Suprapubic skin (tissue), 4 donors: ENCODE data around the gene BIN1. TPM values are rescaled to one million over a fixed set of nuclear protein-coding genes. Genes with fewer than 3 reads are reported as not detected.

Experiments
- DNase-seq, 2 donors: peaks; one replicate each; pipeline ENCODE4 v3.0.0-alpha.2; 2019; ENCODE audit warnings: low spot score in 2 of 2
- H3K27ac ChIP-seq: fragments of 200-600 bp; sonication (generic); one replicate; pipeline ENCODE4 v1.5.1; 2019
- H3K27me3 ChIP-seq: fragments of 200-600 bp; sonication (generic); one replicate; pipeline ENCODE4 v1.5.1; 2019
- H3K36me3 ChIP-seq: fragments of 200-600 bp; sonication (generic); one replicate; pipeline ENCODE4 v1.5.1; 2019
- H3K4me1 ChIP-seq: fragments of 200-600 bp; sonication (generic); one replicate; pipeline ENCODE4 v1.5.1; 2019
- H3K4me3 ChIP-seq: fragments of 200-600 bp; sonication (generic); one replicate; pipeline ENCODE4 v1.5.1; 2019; ENCODE audit warnings: mild to moderate bottlenecking
- H3K9me3 ChIP-seq: fragments of 200-600 bp; sonication (generic); one replicate; pipeline ENCODE4 v1.5.1; 2019
- CTCF ChIP-seq, 2 donors: fragments of 200-600 bp in 1 of 2; fragments of 450-650 bp in 1 of 2; sonication (generic) in 1 of 2; IDR thresholded peaks; one replicate each; pipeline ENCODE4 v1.5.1; 2016 to 2019; ENCODE audit warnings: antibody characterized with exemption in 2 of 2, mild to moderate bottlenecking in 1 of 2, moderate library complexity in 1 of 2
- EP300 ChIP-seq: sonication (generic); formaldehyde crosslinking; IDR thresholded peaks from one replicate; pipeline ENCODE4 v1.6.1; 2017; ENCODE audit warnings: antibody characterized with exemption
- POLR2A ChIP-seq, 2 donors: fragments of 450-650 bp; IDR thresholded peaks; one replicate each; pipeline ENCODE4 v1.6.1; 2017; ENCODE audit warnings: antibody characterized with exemption in 2 of 2, mild to moderate bottlenecking in 2 of 2, moderate library complexity in 2 of 2
- POLR2AphosphoS5 ChIP-seq, 3 donors: sonication (generic); formaldehyde crosslinking; IDR thresholded peaks; one replicate each; pipeline ENCODE4 v1.6.1; 2017; ENCODE audit warnings: antibody characterized with exemption in 3 of 3
- WGBS: methylation state at CpG from one replicate; pipeline ENCODE4 v1.1.5; 2018; 5-methylcytosine and 5-hydroxymethylcytosine counted together
- total RNA-seq, 4 donors: library from RNA; depleted of rRNA; stranded (reverse); fragments of >200 nt; gene quantifications; one replicate each; pipeline ENCODE4 v1.1.0, GENCODE V29; 2016

BIN1 gene
- total RNA-seq, 4 donors from 2014 or later: 5.6 to 13.3 (median 8.8) TPM

- H3K27ac ChIP-seq: peak overlapping the region; percentile 82
- peaks cover 4% of the 10 kb centered on the region for H3K36me3 ChIP-seq
- no peak overlapping the region for H3K4me3 ChIP-seq
- H3K4me1 ChIP-seq: peaks cover 38% of the 10 kb centered on the region
- WGBS: 62% methylated on average over 10 of the region's 10 CpGs
- TF ChIP-seq CTCF (IDR thresholded peaks at IDR 0.05) (no peak), EP300 (no peak), POLR2AphosphoS5 (IDR thresholded peaks at IDR 0.05) (no peak), POLR2A (IDR thresholded peaks at IDR 0.05) (no peak)
- H3K9me3 ChIP-seq: no peaks in the 10 kb centered on the region
- DNase-seq: peak; percentile 89 to 92
- no peaks in the 10 kb centered on the region for H3K27me3 ChIP-seq
Observed at GRCh38 chr2:127066942-127067341, 40.0 kb downstream of the BIN1 start.

GRCh38 chr2:127065940-127066318 lies 41.0 kb downstream of the BIN1 start:
- H3K4me3 ChIP-seq: no peak overlapping the region
- no peak for DNase-seq
- H3K27ac ChIP-seq: no peak overlapping the region
- peaks cover 43% of the 10 kb centered on the region for H3K4me1 ChIP-seq
- H3K27me3 ChIP-seq: no peaks in the 10 kb centered on the region
- peaks cover 4% of the 10 kb centered on the region for H3K36me3 ChIP-seq
- H3K9me3 ChIP-seq: no peaks in the 10 kb centered on the region
- 100% methylated on average over 1 of the region's 5 CpGs for WGBS
- no peak for TF ChIP-seq EP300
- TF ChIP-seq POLR2AphosphoS5 (IDR thresholded peaks at IDR 0.05): no peak
- TF ChIP-seq POLR2A (IDR thresholded peaks at IDR 0.05): no peak
- no peak for TF ChIP-seq CTCF (IDR thresholded peaks at IDR 0.05)

- H3K27me3 ChIP-seq: no peaks in the 10 kb centered on the region
- H3K4me3 ChIP-seq: no peak overlapping the region
- no peaks in the 10 kb centered on the region for H3K9me3 ChIP-seq
- peaks cover 4% of the 10 kb centered on the region for H3K36me3 ChIP-seq
- WGBS: 88% methylated on average over 11 of the region's 13 CpGs
- peaks cover 43% of the 10 kb centered on the region for H3K4me1 ChIP-seq
- peak overlapping the region; percentile 55 for H3K27ac ChIP-seq
- TF ChIP-seq EP300 (no peak), POLR2AphosphoS5 (IDR thresholded peaks at IDR 0.05) (no peak), POLR2A (IDR thresholded peaks at IDR 0.05) (no peak), CTCF (IDR thresholded peaks at IDR 0.05) (no peak)
- no peak for DNase-seq
Observed at GRCh38 chr2:127065299-127065939, 41.5 kb downstream of the BIN1 start.

GRCh38 chr2:127064642-127065250 lies 42.2 kb downstream of the BIN1 start:
- peak overlapping the region; percentile 55 for H3K27ac ChIP-seq
- no peaks in the 10 kb centered on the region for H3K27me3 ChIP-seq
- peaks cover 8% of the 10 kb centered on the region for H3K36me3 ChIP-seq
- peaks cover 43% of the 10 kb centered on the region for H3K4me1 ChIP-seq
- WGBS: 20% methylated on average over 2 of the region's 17 CpGs
- DNase-seq: peak; percentile 94 to 96
- no peaks in the 10 kb centered on the region for H3K9me3 ChIP-seq
- H3K4me3 ChIP-seq: no peak overlapping the region
- TF ChIP-seq POLR2A (IDR thresholded peaks at IDR 0.05): no peak
- TF ChIP-seq POLR2AphosphoS5 (IDR thresholded peaks at IDR 0.05): peak in 2 of 3 donors; percentile 69 to 70

GRCh38 chr2:127063701-127064590 lies 43.0 kb downstream of the BIN1 start:
- TF ChIP-seq CTCF (IDR thresholded peaks at IDR 0.05) (no peak), POLR2A (IDR thresholded peaks at IDR 0.05) (no peak), POLR2AphosphoS5 (IDR thresholded peaks at IDR 0.05) (no peak), EP300 (no peak)
- 78% methylated on average over 8 of the region's 28 CpGs for WGBS
- H3K4me3 ChIP-seq: no peak overlapping the region
- H3K27ac ChIP-seq: peak overlapping the region; percentile 50
- peaks cover 6% of the 10 kb centered on the region for H3K36me3 ChIP-seq
- no peaks in the 10 kb centered on the region for H3K27me3 ChIP-seq
- DNase-seq: no peak
- H3K4me1 ChIP-seq: peaks cover 43% of the 10 kb centered on the region
- no peaks in the 10 kb centered on the region for H3K9me3 ChIP-seq
